ENCODE data around the gene SAT1.

- TF ChIP-seq CTCF (conservative IDR thresholded peaks at IDR 0.05; ENCODE audit: low read depth, low read length) (no peak), EZH2phosphoT487 (IDR thresholded peaks at IDR 0.05; ENCODE audit: borderline replicate concordance, low read length) (no peak), EZH2 (IDR thresholded peaks at IDR 0.05; ENCODE audit: low read length, unreplicated experiment) (no peak)
These were observed 23.2 kb upstream of the SAT1 start for GRCh38 chrX:23759821-23760220.

Data from PC-3 (cell line).